B cell (primary cell): Measurements from ENCODE around the gene RERE.

Experiments
- CTCF ChIP-seq: fragments of 200-600 bp; IDR thresholded peaks from one replicate; pipeline ENCODE4 v1.8.0; 2022; ENCODE audit warnings: antibody characterized with exemption, mild to moderate bottlenecking
- EZH2 ChIP-seq: IDR thresholded peaks from 2 replicates; pipeline ENCODE4 v1.6.1; 2012; ENCODE audit warnings: borderline replicate concordance, low read depth, mild to moderate bottlenecking, moderate library complexity, low read length; ENCODE audit not compliant: insufficient read depth, poor library complexity, severe bottlenecking

GRCh38 chr1:8398086-8398485 lies 419.4 kb downstream of the RERE start:
- no peak for TF ChIP-seq CTCF
- no peak for TF ChIP-seq EZH2
